Erythroblast (primary cell): ENCODE measurements around the gene LRG1.

ENCODE experiments used
- GATA1 ChIP-seq: IDR thresholded peaks from 2 replicates; pipeline ENCODE4 v1.6.1; 2011; ENCODE audit warnings: low read depth, mild to moderate bottlenecking, control low read depth, low read length, moderate library complexity
- POLR2A ChIP-seq: IDR thresholded peaks from 2 replicates; pipeline ENCODE4 v1.6.1; 2011; ENCODE audit warnings: mild to moderate bottlenecking, low read length

DNA sequence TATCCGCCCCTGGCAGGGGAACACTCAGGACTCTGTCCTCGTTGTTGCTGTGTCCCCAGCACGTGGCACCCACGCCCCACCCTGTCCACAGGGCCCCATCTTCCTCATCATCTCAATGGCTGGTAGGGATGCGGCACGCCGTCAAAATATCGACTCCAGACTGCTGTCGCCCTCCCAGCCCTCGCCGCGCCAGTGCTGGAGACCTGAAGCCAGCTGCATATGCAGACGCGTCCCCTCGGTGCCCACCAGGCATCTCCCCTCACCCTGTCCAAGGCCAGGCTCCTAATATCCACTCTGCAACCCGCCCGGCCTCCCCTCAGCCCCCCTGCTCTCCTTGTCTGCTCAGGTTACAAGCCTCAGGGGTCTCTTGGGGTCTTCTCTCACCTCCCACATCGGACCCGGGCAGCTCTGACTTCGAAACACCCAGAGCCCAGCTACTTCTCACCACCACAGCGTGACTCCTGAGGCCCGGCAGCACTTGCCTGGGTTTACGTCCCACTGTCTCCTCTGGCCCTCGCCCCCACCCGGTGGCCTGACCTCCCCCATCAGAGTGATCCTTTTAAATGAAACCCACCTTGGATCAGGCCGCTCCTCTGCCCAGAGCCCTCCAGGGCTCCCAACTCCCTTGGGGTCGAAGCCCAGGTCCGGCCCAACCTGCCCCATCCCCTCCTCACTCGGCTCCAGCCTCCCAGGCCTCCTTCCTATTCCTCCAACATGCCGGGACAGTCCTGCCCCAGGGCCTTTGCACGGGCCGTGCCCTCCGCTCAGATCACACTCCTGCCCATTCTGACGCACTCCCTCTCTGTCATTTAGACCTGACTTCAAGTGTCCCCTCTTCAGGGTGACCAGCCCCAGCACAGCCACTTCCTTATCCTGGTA lies 34.0 kb downstream of the LRG1 start:
- no peak for TF ChIP-seq POLR2A
- no peak for TF ChIP-seq GATA1
